Sciatic nerve (tissue), 2 donors: ENCODE measurements around the gene EXOC4. TPM values are rescaled to one million over a fixed set of nuclear protein-coding genes. Genes with fewer than 3 reads are reported as not detected.

Experiments used
- ATAC-seq: fragments of 200-7000 bp; cut with Tn5 transposase; one replicate; pipeline ENCODE4 v1.9.1; 2020; ENCODE audit warnings: mild to moderate bottlenecking, moderate library complexity
- DNase-seq: peaks from one replicate; pipeline ENCODE4 v3.0.0-alpha.2; 2020; ENCODE audit warnings: low spot score
- intact Hi-C: fragments of 100-400 bp; cut with DNase I; formaldehyde crosslinking; loops from one replicate; pipeline ENCODE4 v1.14.2; 2022
- total RNA-seq: library from RNA; stranded (reverse); fragmentation: NEBNext Ultra II Directional; extraction: Animal tissue kit (Norgen Biotek cat#: 25700); gene quantifications from one replicate; pipeline ENCODE4 v1.2.1, GENCODE V29; 2021
- donor health status: DM: no; HTN: no; CAD: no.
- donor health status: DM: no; HTN: no; CAD: no.

EXOC4 gene
- total RNA-seq, 1 donor from 2014 or later = 109 TPM

DNA sequence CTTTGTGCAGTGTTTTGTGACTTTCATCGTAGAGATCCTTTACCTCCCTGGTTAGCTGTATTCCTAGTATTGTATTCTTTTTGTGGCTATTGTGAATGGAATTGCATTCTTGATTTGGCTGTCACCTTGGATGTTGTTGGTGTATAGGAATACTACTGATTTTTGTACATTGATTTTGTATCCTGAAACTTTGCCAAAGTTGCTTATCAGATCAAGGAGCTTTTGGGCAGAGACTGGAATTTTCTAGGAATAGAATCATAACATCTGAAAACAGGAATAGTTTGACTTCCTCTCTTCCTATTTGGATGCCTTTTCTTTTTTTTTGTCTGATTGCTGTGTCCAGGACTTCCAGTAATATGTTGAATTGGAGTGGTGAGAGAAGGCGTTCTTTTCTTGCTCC lies 590.5 kb downstream of the EXOC4 start:
- no peak for ATAC-seq
- intact Hi-C loops = no loop called here
- no peak for DNase-seq

GRCh38 chr7:133845005-133845404 lies 592.1 kb downstream of the EXOC4 start:
- DNase-seq (no peak), ATAC-seq (no peak)
- intact Hi-C loops = no loop called here

DNA sequence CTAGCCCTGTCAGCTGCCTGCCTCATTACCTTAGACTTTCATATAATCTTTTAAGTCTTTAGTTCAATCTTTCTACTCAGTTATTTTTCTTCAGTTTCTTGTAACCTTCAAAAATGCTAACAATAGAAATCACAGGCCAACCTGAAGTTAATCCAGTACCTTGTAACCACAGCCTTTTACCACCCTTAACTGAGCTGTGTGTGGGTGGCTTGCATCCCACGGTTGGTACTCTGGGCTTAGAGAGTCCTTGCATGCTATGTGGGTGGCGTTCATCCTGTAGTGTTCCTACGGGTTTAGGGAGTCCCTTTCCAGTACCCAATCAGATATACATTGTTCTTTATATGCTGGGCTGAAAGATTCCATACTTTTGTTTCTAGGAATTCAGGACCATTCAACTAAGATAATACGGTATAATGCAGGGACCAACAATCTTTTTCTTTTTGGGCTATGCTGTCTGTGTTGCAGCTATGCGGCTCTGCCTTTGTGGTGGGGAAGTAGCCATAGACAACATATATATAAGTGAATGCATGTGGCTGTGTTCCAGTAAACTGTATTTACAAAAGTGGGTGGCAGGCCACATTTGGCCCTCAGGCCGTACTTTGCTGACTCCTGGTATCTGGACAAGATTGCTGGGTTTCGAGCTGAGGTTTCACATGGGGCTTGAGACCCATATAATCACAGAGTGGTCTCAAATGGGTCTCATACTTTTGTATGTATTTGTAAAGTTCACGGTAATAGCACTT lies 593.5 kb downstream of the EXOC4 start:
- ATAC-seq (no peak), DNase-seq (no peak)
- intact Hi-C loops = no loop called here

DNA sequence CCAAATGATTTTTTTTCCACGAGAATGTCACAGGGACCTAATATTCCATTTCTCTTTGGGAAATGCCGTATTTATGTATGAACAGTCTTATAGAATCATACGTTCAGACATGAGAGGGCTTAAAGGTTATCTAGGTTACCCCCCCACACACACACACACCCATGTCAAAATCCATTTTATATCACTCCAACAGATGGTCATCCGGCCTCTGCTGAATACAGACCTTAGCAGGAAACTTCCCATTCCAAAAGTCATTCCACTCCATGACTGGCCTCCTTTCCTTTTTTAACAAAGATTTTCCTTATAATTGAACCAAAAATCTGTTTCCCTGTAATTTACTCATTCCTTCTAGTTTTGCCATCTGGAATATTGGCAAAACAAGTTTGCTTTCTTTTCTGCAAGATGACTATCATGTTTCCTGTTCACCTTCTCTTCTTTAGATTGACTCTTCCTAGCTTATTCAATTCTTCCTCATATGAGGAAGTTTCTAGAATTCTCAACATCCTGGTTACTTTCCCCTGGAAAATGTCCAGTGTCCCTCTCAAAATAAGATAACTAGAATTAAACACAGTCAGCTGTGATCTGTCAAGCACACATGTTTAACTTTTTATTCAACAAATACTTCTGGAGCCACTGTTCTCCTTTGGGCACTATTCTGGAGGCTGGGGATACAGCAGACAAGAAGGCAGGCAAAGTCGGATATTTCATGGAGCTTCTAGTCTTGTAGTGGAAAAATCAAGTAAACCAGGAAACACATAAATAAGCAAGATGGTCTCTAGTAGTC lies 597.8 kb downstream of the EXOC4 start:
- intact Hi-C loops = no loop called here
- ATAC-seq (no peak), DNase-seq (no peak)

- DNase-seq (no peak), ATAC-seq (no peak)
- intact Hi-C loops = no loop called here
Measured at GRCh38 chr7:133851411-133851810, 598.5 kb downstream of the EXOC4 start.

- ATAC-seq (peak; percentile 53), DNase-seq (no peak)
- intact Hi-C loops = no loop called here
Measured at GRCh38 chr7:133853706-133854276, 600.9 kb downstream of the EXOC4 start.

DNA sequence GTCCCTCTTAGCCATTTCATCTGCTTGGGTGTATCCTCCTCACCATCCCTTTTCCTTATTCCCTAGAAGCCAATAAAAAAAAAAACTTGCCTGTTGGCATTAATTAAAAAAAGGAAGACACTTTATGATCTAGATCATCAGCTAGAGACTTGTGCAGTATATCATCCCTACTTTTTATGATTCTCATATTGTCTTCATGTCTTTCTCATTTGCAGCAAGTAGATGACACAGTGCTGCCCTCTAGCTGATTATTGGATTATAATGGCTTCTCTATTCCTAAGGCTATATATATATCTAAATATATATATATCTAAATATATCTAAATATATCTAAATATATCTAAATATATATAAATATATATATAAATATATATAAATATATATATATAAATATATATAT lies 601.9 kb downstream of the EXOC4 start:
- ATAC-seq (no peak), DNase-seq (no peak)
- intact Hi-C loops = no loop called here

GRCh38 chr7:133857376-133858119 lies 604.7 kb downstream of the EXOC4 start:
- ATAC-seq (no peak), DNase-seq (no peak)
- intact Hi-C loops = no loop called here

GRCh38 chr7:133858311-133858710 lies 605.4 kb downstream of the EXOC4 start:
- no peak for ATAC-seq
- intact Hi-C loops = no loop called here

GRCh38 chr7:133859231-133859630 lies 606.4 kb downstream of the EXOC4 start:
- intact Hi-C loops = no loop called here
- DNase-seq = no peak
- ATAC-seq = no peak

More at GRCh38 chr7:133858311-133858710, 605.4 kb downstream of the EXOC4 start:
- DNase-seq = no peak

DNA sequence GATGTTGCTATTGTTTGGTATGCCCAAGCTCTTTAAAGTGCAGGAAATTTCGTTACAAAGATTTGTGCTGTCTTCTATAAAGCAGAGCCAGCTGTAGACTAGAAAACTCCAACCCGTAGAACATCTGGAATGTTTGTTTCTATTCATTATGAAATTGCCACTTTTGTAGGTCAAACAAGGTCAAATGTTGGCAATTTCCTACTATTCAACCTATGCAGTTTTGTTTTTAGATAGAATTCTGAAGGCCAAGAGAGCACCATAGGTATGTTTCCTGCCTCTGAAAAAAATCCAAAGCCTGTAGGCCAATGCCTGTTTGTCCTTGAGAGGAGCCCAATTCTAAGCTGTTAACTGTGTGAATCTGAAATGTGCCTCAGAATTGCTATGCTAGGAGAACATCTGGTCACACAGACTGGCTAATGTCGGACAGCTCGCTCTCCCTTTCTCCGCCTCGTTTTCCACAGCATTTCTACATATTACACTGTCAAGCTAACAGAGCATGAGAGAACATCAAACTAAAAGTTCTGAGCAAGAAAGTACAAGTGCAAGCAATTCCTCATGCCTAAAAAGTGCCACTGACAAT lies 607.1 kb downstream of the EXOC4 start:
- intact Hi-C loops = no loop called here
- ATAC-seq (peak; percentile 41), DNase-seq (no peak)

GRCh38 chr7:133860628-133861335 lies 607.9 kb downstream of the EXOC4 start:
- intact Hi-C loops = no loop called here
- DNase-seq (no peak), ATAC-seq (no peak)

DNA sequence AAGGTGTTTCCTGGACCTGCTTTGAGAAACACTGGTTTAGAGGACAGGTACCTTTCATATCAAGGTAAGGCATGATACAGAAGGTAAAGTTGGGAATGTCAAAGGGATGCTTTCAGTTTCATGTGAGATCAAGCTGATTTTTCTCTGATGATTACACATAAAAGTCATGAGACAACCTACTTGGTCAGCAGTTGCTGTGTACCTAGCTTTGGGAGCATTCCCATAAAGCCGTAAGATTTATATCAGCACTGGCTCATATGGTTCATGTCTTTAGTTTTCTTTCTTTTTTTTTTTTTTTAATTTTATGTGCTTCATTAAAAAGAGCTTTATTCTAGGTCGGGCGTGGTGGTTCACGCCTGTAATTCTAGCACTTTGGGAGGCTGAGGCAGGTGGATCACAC lies 609.0 kb downstream of the EXOC4 start:
- DNase-seq (no peak), ATAC-seq (no peak)
- intact Hi-C loops = no loop called here

GRCh38 chr7:133863362-133864061 lies 610.6 kb downstream of the EXOC4 start:
- intact Hi-C loops = no loop called here
- no peak for ATAC-seq

DNA sequence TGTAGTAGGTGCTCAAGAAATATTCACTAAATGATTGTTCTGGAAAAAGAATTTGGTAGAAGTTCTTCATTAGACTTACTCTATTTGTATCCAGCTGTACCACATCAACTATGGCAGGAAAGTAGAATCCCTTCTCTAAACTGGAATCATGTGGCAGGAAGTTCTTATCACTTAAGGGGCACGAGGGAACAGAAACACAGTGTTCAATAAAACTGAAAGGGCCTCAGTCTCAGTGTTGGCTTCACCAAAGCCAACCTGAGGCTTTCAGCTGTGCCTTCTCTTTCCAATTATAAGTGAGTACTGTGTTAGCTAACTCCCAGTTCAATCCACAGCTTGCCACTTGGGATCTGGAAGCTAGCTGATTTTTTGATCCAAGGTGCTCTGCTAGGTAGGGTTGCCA lies 616.7 kb downstream of the EXOC4 start:
- intact Hi-C loops = no loop called here

More at GRCh38 chr7:133863362-133864061, 610.6 kb downstream of the EXOC4 start:
- DNase-seq = no peak

DNA sequence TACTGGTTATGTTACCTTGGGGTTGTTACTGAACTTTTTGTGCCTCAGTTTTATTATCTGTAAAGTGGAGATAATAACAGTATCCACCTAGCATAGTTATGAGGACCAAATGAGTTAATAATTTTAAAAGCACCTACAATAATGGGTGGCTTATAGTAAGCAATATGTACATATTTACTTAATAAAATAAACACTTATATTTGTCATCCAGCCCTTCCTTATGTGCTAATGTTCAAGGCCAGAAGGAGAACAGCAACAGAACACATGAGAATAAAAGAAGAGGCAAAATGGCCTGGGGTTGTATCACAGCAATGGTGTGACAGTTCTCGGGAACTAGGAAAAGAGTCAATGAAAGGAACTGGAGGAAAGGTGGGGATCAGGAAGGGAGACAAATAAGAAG lies 618.9 kb downstream of the EXOC4 start:
- intact Hi-C loops = no loop called here
- DNase-seq (no peak), ATAC-seq (no peak)

More for the DNA sequence above, 616.7 kb downstream of the EXOC4 start:
- ATAC-seq = no peak
- DNase-seq = no peak

DNA sequence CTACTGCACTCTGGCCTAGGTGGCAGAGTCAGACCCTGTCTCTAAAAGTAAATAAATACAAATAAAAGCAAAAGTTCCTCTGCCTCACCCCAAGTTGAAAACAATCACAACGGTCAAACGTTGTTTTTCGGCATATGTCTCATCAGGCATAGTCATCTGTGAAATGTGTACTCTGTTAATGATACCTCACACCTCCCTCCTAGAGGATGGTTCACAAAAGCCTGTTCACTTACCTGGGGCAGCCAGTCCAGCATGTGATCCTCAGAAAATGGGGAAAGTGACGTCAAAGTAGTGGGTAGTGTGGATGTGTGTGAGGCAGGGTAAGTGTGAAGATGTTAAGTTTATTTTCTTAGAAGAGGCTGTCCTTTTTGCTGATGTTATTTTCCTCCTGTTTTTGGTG lies 620.3 kb downstream of the EXOC4 start:
- DNase-seq (no peak), ATAC-seq (no peak)
- intact Hi-C loops = no loop called here

- DNase-seq (no peak), ATAC-seq (no peak)
- intact Hi-C loops = no loop called here
Measured at GRCh38 chr7:133873631-133874030, 620.8 kb downstream of the EXOC4 start.
